SK-N-SH (cell line): Measurements from ENCODE around the gene ESF1. TPM values are rescaled to one million over a fixed set of nuclear protein-coding genes. Genes with fewer than 3 reads are reported as not detected.

ENCODE experiments used
- CTCF ChIA-PET: fragments of 300-600, 350-600 bp; formaldehyde crosslinking; extraction: SDS; loops from one replicate; lab custom pipeline; 2021; lab: Yijun Ruan, JAX
- POLR2A ChIA-PET: fragments of 350-600 bp; sonication (Branson Sonifier 250); formaldehyde crosslinking; extraction: SDS; loops from one replicate; lab custom pipeline; 2020; ENCODE audit warnings: antibody characterized with exemption, inconsistent platforms; lab: Yijun Ruan, JAX
- DNase-seq: peaks from one replicate; pipeline ENCODE4 v3.0.0; 2012
- H2AFZ ChIP-seq: fragments of 200-600 bp; sonication (generic); 2 replicates; pipeline ENCODE4 v1.8.1; 2016; ENCODE audit warnings: antibody characterized with exemption, mild to moderate bottlenecking, low read depth
- H3F3A ChIP-seq: fragments of 200-600 bp; sonication (generic); replicated peaks from 2 replicates; pipeline ENCODE3; 2016; ENCODE audit warnings: antibody characterized with exemption, mild to moderate bottlenecking; ENCODE audit not compliant: insufficient read depth
- H3K27ac ChIP-seq, 2 experiments: fragments of 200-500 bp in 1 of 2; fragments of 200-600 bp in 1 of 2; sonication (Bioruptor generic) in 1 of 2; sonication (generic), shearing (Covaris generic) in 1 of 2; 2 replicates each; pipeline versions ENCODE4 v1.5.1 to v1.6.1; 2014 to 2016; ENCODE audit warnings: low read depth in 2 of 2, inconsistent platforms in 1 of 2, low read length in 1 of 2, mild to moderate bottlenecking in 1 of 2, mixed read lengths in 1 of 2
- H3K27me3 ChIP-seq: fragments of 200-600 bp; sonication (generic), shearing (Covaris generic); 2 replicates; pipeline ENCODE4 v1.6.1; 2016; ENCODE audit warnings: mixed run types; ENCODE audit not compliant: insufficient read depth
- H3K36me3 ChIP-seq, 2 experiments: fragments of 200-500 bp in 1 of 2; fragments of 200-600 bp in 1 of 2; sonication (Bioruptor generic) in 1 of 2; sonication (generic) in 1 of 2; replicated peaks in 1 of 2; 2 replicates each; pipeline versions ENCODE3 to v1.5.1; 2014 to 2016; ENCODE audit warnings: low read length in 1 of 2, mild to moderate bottlenecking in 1 of 2; ENCODE audit not compliant: insufficient read depth in 2 of 2, control insufficient read depth in 1 of 2
- H3K4me1 ChIP-seq, 2 experiments: fragments of 200-500 bp in 1 of 2; fragments of 200-600 bp in 1 of 2; sonication (Bioruptor generic) in 1 of 2; sonication (generic), shearing (Covaris generic) in 1 of 2; 2 replicates each; pipeline versions ENCODE4 v1.5.1 to v1.6.1; 2014 to 2016; ENCODE audit warnings: low read depth in 1 of 2, low read length in 1 of 2, mixed run types in 1 of 2; ENCODE audit not compliant: insufficient read depth in 2 of 2, control insufficient read depth in 1 of 2
- H3K4me2 ChIP-seq: fragments of 200-600 bp; sonication (generic), shearing (Covaris generic); 2 replicates; pipeline ENCODE4 v1.6.1; 2017; ENCODE audit warnings: mixed run types
- H3K4me3 ChIP-seq, 2 experiments: fragments of 200-500 bp in 1 of 2; fragments of 200-600 bp in 1 of 2; sonication (Bioruptor generic) in 1 of 2; sonication (generic), shearing (Covaris generic) in 1 of 2; 2 replicates each; pipeline versions ENCODE4 v1.5.1 to v1.8.1; 2014 to 2016; ENCODE audit warnings: low read depth in 2 of 2, inconsistent platforms in 1 of 2, low read length in 1 of 2, mild to moderate bottlenecking in 1 of 2, mixed read lengths in 1 of 2, moderate library complexity in 1 of 2
- H3K79me2 ChIP-seq: fragments of 200-600 bp; sonication (generic); 2 replicates; pipeline ENCODE4 v1.8.1; 2017; ENCODE audit warnings: mild to moderate bottlenecking; ENCODE audit not compliant: insufficient read depth
- H3K9ac ChIP-seq: fragments of 200-600 bp; sonication (generic); 2 replicates; pipeline ENCODE4 v1.6.1; 2017; ENCODE audit warnings: mixed run types
- H3K9me2 ChIP-seq: fragments of 200-600 bp; sonication (generic); 2 replicates; pipeline ENCODE4 v1.6.1; 2017; ENCODE audit warnings: mixed run types
- H3K9me3 ChIP-seq: fragments of 200-600 bp; sonication (generic); 2 replicates; pipeline ENCODE4 v1.6.1; 2017; ENCODE audit warnings: mixed run types, mild to moderate bottlenecking, moderate library complexity
- H4K20me1 ChIP-seq: fragments of 200-600 bp; sonication (generic); 2 replicates; pipeline ENCODE4 v1.6.1; 2017; ENCODE audit warnings: mild to moderate bottlenecking, mixed run types; ENCODE audit not compliant: insufficient read depth
- CHD2 ChIP-seq: fragments of 150-350 bp; IDR thresholded peaks from 2 replicates; pipeline ENCODE4 v1.6.1; 2018; ENCODE audit warnings: low read length; ENCODE audit not compliant: partially characterized antibody
- CTCF ChIP-seq: fragments of 200-600 bp; sonication (generic); IDR thresholded peaks from 2 replicates; pipeline ENCODE4 v1.6.1; 2017; ENCODE audit warnings: antibody characterized with exemption, mild to moderate bottlenecking, moderate library complexity
- ELF1 ChIP-seq: IDR thresholded peaks from 2 replicates; pipeline ENCODE4 v1.4.0; 2012
- EP300 ChIP-seq, 2 experiments: IDR thresholded peaks; 2 replicates each; pipeline versions ENCODE4 v1.4.0 to v1.6.1; 2012; ENCODE audit warnings: borderline replicate concordance in 1 of 2, low read depth in 1 of 2, low read length in 1 of 2
- EZH2phosphoT487 ChIP-seq: fragments of 200-600 bp; sonication (generic); IDR thresholded peaks from 2 replicates; pipeline ENCODE4 v1.6.1; 2017; ENCODE audit warnings: low read depth, mixed run types, mild to moderate bottlenecking, antibody characterized with exemption, moderate library complexity, borderline replicate concordance
- FOSL2 ChIP-seq: IDR thresholded peaks from 2 replicates; pipeline ENCODE4 v1.4.0; 2012; ENCODE audit warnings: low read depth, mild to moderate bottlenecking, moderate library complexity, borderline replicate concordance
- FOXJ3 ChIP-seq: sonication (generic); formaldehyde crosslinking; IDR thresholded peaks from 2 replicates; pipeline ENCODE4 v1.5.1; 2020; ENCODE audit warnings: mild to moderate bottlenecking, missing genetic modification reagents
- FOXM1 ChIP-seq: IDR thresholded peaks from 2 replicates; pipeline ENCODE4 v1.4.0; 2012; ENCODE audit warnings: low read depth, mild to moderate bottlenecking
- JUND ChIP-seq: IDR thresholded peaks from 2 replicates; pipeline ENCODE4 v1.4.0; 2012
- MEF2A ChIP-seq: IDR thresholded peaks from 2 replicates; pipeline ENCODE4 v1.4.0; 2012; ENCODE audit warnings: low read depth, borderline replicate concordance
- NRF1 ChIP-seq: IDR thresholded peaks from 2 replicates; pipeline ENCODE4 v1.6.1; 2012; ENCODE audit warnings: low read depth, mild to moderate bottlenecking, low read length
- POLR2AphosphoS5 ChIP-seq: IDR thresholded peaks from 2 replicates; pipeline ENCODE4 v1.6.1; 2012; ENCODE audit warnings: low read depth, low read length
- RAD21 ChIP-seq: IDR thresholded peaks from 2 replicates; pipeline ENCODE4 v1.6.1; 2012; ENCODE audit warnings: mild to moderate bottlenecking, low read length
- RFX5 ChIP-seq: IDR thresholded peaks from 2 replicates; pipeline ENCODE4 v1.6.1; 2012; ENCODE audit warnings: mild to moderate bottlenecking, improper control_type of control experiment, low read length
- RXRA ChIP-seq: IDR thresholded peaks from 2 replicates; pipeline ENCODE4 v1.4.0; 2012; ENCODE audit warnings: low read depth, mild to moderate bottlenecking, borderline replicate concordance
- TEAD4 ChIP-seq: IDR thresholded peaks from 2 replicates; pipeline ENCODE4 v1.4.0; 2012; ENCODE audit warnings: mild to moderate bottlenecking, borderline replicate concordance; ENCODE audit not compliant: insufficient read depth
- USF2 ChIP-seq: fragments of 150-350 bp; IDR thresholded peaks from 2 replicates; pipeline ENCODE4 v1.6.1; 2017; ENCODE audit warnings: antibody characterized with exemption, low read length, low read depth, borderline replicate concordance
- WGBS: methylation state at CpG from one replicate; pipeline ENCODE4 v1.1.6; 2017; ENCODE audit warnings: low lambda C conversion rate; 5-methylcytosine and 5-hydroxymethylcytosine counted together
- polyA plus RNA-seq, 3 experiments: library from polyadenylated mRNA; depleted of rRNA; stranded (reverse); fragments of >200 nt; gene quantifications; 2 replicates each; pipeline ENCODE4 v1.2.3, GENCODE V29; 2012
- TF ChIP-seq, protein P1 (sequence below): IDR thresholded peaks from 2 replicates; pipeline ENCODE4 v1.4.0; 2012; ENCODE audit warnings: low read depth, borderline replicate concordance
- TF ChIP-seq, protein P2 (sequence below): IDR thresholded peaks from 2 replicates; pipeline ENCODE4 v1.6.1; 2012; ENCODE audit warnings: mild to moderate bottlenecking, low read depth, low read length, moderate library complexity
- TF ChIP-seq, protein P3 (sequence below): IDR thresholded peaks from 2 replicates; pipeline ENCODE4 v1.4.0; 2012; ENCODE audit warnings: low read depth, borderline replicate concordance

ESF1 gene
- polyA plus RNA-seq, 1 of the 3 experiments (the other 2 are of a cell fraction): 1.4 TPM

- CTCF ChIA-PET: interaction anchor here (0.6 to 4.4 kb wide), 27 partner anchors 10 to 653 kb away, joined by 3 to 34 read pairs (median 4); partner anchors contain the start of genes ESF1 and NDUFAF5
- Histone ChIP-seq H2AFZ (no peak overlapping the region), H3K4me2 (no peak overlapping the region), H3K36me3 (peaks cover 71 to 84% of the 10 kb centered on the region in 2 experiments), H3K9me2 (no peaks in the 10 kb centered on the region), H3K27me3 (no peaks in the 10 kb centered on the region), H4K20me1 (no peaks in the 10 kb centered on the region), H3K9ac (no peak overlapping the region), H3K79me2 (no peaks in the 10 kb centered on the region), H3K9me3 (no peaks in the 10 kb centered on the region), H3K27ac (0 out of 4 replicates have a peak overlapping the region, but pooled peaks of 1 of the 2 experiments have one; percentile 12), H3K4me1 (peaks cover 0 to 12% of the 10 kb centered on the region in 2 experiments; a peak in 1 of 4 replicates), H3K4me3 (no peak overlapping the region), H3F3A (peaks cover 15% of the 10 kb centered on the region)
- TF ChIP-seq MEF2A (no peak), FOXJ3 (no peak), FOSL2 (no peak), RFX5 (no peak), FOXM1 (no peak), TEAD4 (no peak), RAD21 (no peak), USF2 (no peak), CHD2 (no peak), ELF1 (no peak), EP300 (IDR thresholded peaks at IDR 0.05; ENCODE audit: borderline replicate concordance in 1 of 2, low read depth in 1 of 2, low read length in 1 of 2) (no peak), CTCF (no peak), EZH2phosphoT487 (no peak), POLR2AphosphoS5 (no peak), NRF1 (no peak), JUND (no peak), RXRA (no peak)
- TF ChIP-seq, protein P1, sequence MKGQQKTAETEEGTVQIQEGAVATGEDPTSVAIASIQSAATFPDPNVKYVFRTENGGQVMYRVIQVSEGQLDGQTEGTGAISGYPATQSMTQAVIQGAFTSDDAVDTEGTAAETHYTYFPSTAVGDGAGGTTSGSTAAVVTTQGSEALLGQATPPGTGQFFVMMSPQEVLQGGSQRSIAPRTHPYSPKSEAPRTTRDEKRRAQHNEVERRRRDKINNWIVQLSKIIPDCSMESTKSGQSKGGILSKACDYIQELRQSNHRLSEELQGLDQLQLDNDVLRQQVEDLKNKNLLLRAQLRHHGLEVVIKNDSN: no peak
- TF ChIP-seq, protein P2, sequence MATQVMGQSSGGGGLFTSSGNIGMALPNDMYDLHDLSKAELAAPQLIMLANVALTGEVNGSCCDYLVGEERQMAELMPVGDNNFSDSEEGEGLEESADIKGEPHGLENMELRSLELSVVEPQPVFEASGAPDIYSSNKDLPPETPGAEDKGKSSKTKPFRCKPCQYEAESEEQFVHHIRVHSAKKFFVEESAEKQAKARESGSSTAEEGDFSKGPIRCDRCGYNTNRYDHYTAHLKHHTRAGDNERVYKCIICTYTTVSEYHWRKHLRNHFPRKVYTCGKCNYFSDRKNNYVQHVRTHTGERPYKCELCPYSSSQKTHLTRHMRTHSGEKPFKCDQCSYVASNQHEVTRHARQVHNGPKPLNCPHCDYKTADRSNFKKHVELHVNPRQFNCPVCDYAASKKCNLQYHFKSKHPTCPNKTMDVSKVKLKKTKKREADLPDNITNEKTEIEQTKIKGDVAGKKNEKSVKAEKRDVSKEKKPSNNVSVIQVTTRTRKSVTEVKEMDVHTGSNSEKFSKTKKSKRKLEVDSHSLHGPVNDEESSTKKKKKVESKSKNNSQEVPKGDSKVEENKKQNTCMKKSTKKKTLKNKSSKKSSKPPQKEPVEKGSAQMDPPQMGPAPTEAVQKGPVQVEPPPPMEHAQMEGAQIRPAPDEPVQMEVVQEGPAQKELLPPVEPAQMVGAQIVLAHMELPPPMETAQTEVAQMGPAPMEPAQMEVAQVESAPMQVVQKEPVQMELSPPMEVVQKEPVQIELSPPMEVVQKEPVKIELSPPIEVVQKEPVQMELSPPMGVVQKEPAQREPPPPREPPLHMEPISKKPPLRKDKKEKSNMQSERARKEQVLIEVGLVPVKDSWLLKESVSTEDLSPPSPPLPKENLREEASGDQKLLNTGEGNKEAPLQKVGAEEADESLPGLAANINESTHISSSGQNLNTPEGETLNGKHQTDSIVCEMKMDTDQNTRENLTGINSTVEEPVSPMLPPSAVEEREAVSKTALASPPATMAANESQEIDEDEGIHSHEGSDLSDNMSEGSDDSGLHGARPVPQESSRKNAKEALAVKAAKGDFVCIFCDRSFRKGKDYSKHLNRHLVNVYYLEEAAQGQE: no peak
- TF ChIP-seq, protein P3, sequence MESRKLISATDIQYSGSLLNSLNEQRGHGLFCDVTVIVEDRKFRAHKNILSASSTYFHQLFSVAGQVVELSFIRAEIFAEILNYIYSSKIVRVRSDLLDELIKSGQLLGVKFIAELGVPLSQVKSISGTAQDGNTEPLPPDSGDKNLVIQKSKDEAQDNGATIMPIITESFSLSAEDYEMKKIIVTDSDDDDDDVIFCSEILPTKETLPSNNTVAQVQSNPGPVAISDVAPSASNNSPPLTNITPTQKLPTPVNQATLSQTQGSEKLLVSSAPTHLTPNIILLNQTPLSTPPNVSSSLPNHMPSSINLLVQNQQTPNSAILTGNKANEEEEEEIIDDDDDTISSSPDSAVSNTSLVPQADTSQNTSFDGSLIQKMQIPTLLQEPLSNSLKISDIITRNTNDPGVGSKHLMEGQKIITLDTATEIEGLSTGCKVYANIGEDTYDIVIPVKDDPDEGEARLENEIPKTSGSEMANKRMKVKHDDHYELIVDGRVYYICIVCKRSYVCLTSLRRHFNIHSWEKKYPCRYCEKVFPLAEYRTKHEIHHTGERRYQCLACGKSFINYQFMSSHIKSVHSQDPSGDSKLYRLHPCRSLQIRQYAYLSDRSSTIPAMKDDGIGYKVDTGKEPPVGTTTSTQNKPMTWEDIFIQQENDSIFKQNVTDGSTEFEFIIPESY: no peak
- POLR2A ChIA-PET: no interaction called here
- WGBS: 70% methylated on average over 4 of the region's 4 CpGs
- no peak for DNase-seq
These were observed 12.2 kb downstream of the ESF1 start for GRCh38 chr20:13772529-13772928.
